BJ (cell line): ENCODE data around the gene PTPN9. TPM values are rescaled to one million over a fixed set of nuclear protein-coding genes. Genes with fewer than 3 reads are reported as not detected.

Source experiments
- CTCF ChIA-PET: fragments of 350-600 bp; formaldehyde crosslinking; extraction: SDS; loops from one replicate; lab custom pipeline; 2021; ENCODE audit warnings: antibody characterized with exemption, inconsistent platforms; lab: Yijun Ruan, JAX
- POLR2A ChIA-PET: fragments of 300-600 bp; sonication (Branson Sonifier 250); formaldehyde crosslinking; extraction: SDS; loops from one replicate; lab custom pipeline; 2021; ENCODE audit warnings: antibody characterized with exemption; lab: Charles Lee
- DNase-seq: peaks from one replicate; pipeline ENCODE4 v3.0.0-alpha.2; 2011; ENCODE audit warnings: low read depth
- H3K27me3 ChIP-seq: 2 replicates; pipeline ENCODE4 v1.6.0; 2011; ENCODE audit warnings: low read length; ENCODE audit not compliant: control insufficient read depth, insufficient read depth
- H3K36me3 ChIP-seq: 2 replicates; pipeline ENCODE4 v1.5.1; 2011; ENCODE audit warnings: low read length; ENCODE audit not compliant: control insufficient read depth, insufficient read depth
- H3K4me3 ChIP-seq: 2 replicates; pipeline ENCODE4 v1.5.1; 2011; ENCODE audit warnings: low read depth, mild to moderate bottlenecking, control low read depth, low read length
- CTCF ChIP-seq: IDR thresholded peaks from 2 replicates; pipeline ENCODE4 v1.5.1; 2011; ENCODE audit warnings: low read depth, mild to moderate bottlenecking, control low read depth, inconsistent platforms, low read length, moderate library complexity; ENCODE audit not compliant: insufficient read depth
- polyA minus RNA-seq: library from RNA; depleted of rRNA, polyadenylated mRNA; stranded (reverse); fragments of >200 nt; gene quantifications from 2 replicates; pipeline ENCODE4 v1.2.3, GENCODE V29; 2011; rRNA and poly(A)+ RNA removed
- polyA plus RNA-seq: library from polyadenylated mRNA; depleted of rRNA; stranded (reverse); fragments of >200 nt; gene quantifications from 2 replicates; pipeline ENCODE4 v1.2.3, GENCODE V29; 2011; rRNA removed

Gene PTPN9
- polyA plus RNA-seq, result 48.6 and 55.5 TPM in 2 replicates
- polyA minus RNA-seq, result 39.5 and 85.6 TPM in 2 replicates

- ChIA-PET POLR2A (no interaction called here), CTCF (interaction anchor here (0.6 to 1.1 kb wide), 6 partner anchors 8 to 107 kb away, joined by 3 to 4 read pairs (median 3); no protein-coding TSS in a partner anchor)
- no peaks in the 10 kb centered on the region for H3K27me3 ChIP-seq
- peak within 1 kb of the TSS; percentile 80 for H3K4me3 ChIP-seq
- DNase-seq, result no peak
- H3K36me3 ChIP-seq, result no peaks in the 10 kb centered on the region
- TF ChIP-seq CTCF, result peak; percentile 58
These were observed at the start of gene PTPN9 for GRCh38 chr15:75578948-75579920. Gene PTPN9 (minus strand): TSS chr15:75579315. CDS start chr15:75578776, 539 bp downstream.

GRCh38 chr15:75625542-75626347 lies 46.6 kb upstream of the PTPN9 start, which contains the start of gene SNUPN:
Gene SNUPN (minus strand): TSS chr15:75625725. CDS start chr15:75621051, 4,674 bp downstream.
- Histone ChIP-seq H3K36me3 (no peaks in the 10 kb centered on the region), H3K4me3 (peak within 1 kb of the TSS; percentile 95), H3K27me3 (no peaks in the 10 kb centered on the region)
- no peak for TF ChIP-seq CTCF
- DNase-seq, result peak; percentile 41
- CTCF ChIA-PET, result interaction anchor here (0.6 to 3.2 kb wide), 5 partner anchors 12 to 269 kb away, joined by 3 to 19 read pairs (median 4); partner anchors contain the start of gene SNX33
- POLR2A ChIA-PET, result no interaction called here

- DNase-seq, result no peak
- TF ChIP-seq CTCF, result no peak
- Histone ChIP-seq H3K4me3 (no peak overlapping the region), H3K27me3 (no peaks in the 10 kb centered on the region), H3K36me3 (peaks cover 5% of the 10 kb centered on the region; the same call in 1 of the 2 replicates)
- CTCF ChIA-PET, result interaction anchor here (1.1 kb wide), 1 partner anchor 16 kb away, joined by 3 read pairs; no protein-coding TSS in a partner anchor
- POLR2A ChIA-PET, result no interaction called here
These were observed 43.4 kb upstream of the PTPN9 start for GRCh38 chr15:75622505-75622904.

GRCh38 chr15:75620841-75621391 lies 41.8 kb upstream of the PTPN9 start:
- Histone ChIP-seq H3K27me3 (no peaks in the 10 kb centered on the region), H3K36me3 (peaks cover 11% of the 10 kb centered on the region), H3K4me3 (peak overlapping the region; percentile 30)
- ChIA-PET POLR2A (interaction anchor here (0.5 to 1.3 kb wide), 3 partner anchors 26 to 167 kb away, joined by 3 to 8 read pairs (median 5); no protein-coding TSS in a partner anchor), CTCF (interaction anchor here (0.6 to 2.9 kb wide), 15 partner anchors 17 to 255 kb away, joined by 3 to 14 read pairs (median 3); partner anchors contain the start of gene MAN2C1)
- TF ChIP-seq CTCF, result peak; percentile 49
- peak; percentile 68 for DNase-seq
